MCF 10A (cell line): ENCODE measurements around the gene VAV3. TPM values are rescaled to one million over a fixed set of nuclear protein-coding genes. Genes with fewer than 3 reads are reported as not detected.
"Not testable (repeated sequence)": the region's sequence is repeated elsewhere in the genome, so short reads cannot be mapped to it uniquely, and the experiment has no call there.

Source experiments
- BruUV-seq: library from RNA; stranded (reverse); fragments of 400-500 nt; replicated peaks from 2 replicates; lab custom pipeline; 2021; lab: Mats Ljungman, UMichigan
- CTCF ChIA-PET: fragments of 300-600 bp; sonication (Branson Sonifier 250); formaldehyde crosslinking; extraction: SDS; loops from one replicate; lab custom pipeline; 2021; ENCODE audit warnings: antibody characterized with exemption, inconsistent platforms; lab: Yijun Ruan, JAX
- POLR2A ChIA-PET: fragments of 300-600, 350-650 bp; sonication (Branson Sonifier 250); formaldehyde crosslinking; extraction: SDS; loops from one replicate; lab custom pipeline; 2020; ENCODE audit warnings: antibody characterized with exemption, inconsistent platforms; lab: Yijun Ruan, JAX
- DNase-seq: peaks from one replicate; pipeline ENCODE4 v3.0.0-alpha.2; 2018; ENCODE audit not compliant: unreplicated experiment
- H3K27ac Mint-ChIP-seq: one replicate; pipeline ENCODE4 v1.8.0; 2022; ENCODE audit warnings: mild to moderate bottlenecking, low read depth, mixed read lengths; ENCODE audit not compliant: unreplicated experiment
- H3K27me3 Mint-ChIP-seq: one replicate; pipeline ENCODE4 v1.8.0; 2022; ENCODE audit warnings: mixed read lengths; ENCODE audit not compliant: insufficient read depth, unreplicated experiment
- H3K36me3 Mint-ChIP-seq: one replicate; pipeline ENCODE4 v1.8.0; 2022; ENCODE audit warnings: mild to moderate bottlenecking, moderate library complexity, mixed read lengths; ENCODE audit not compliant: insufficient read depth, unreplicated experiment
- H3K4me1 Mint-ChIP-seq: one replicate; pipeline ENCODE4 v1.8.0; 2022; ENCODE audit warnings: mixed read lengths; ENCODE audit not compliant: insufficient read depth, unreplicated experiment
- H3K4me3 Mint-ChIP-seq: one replicate; pipeline ENCODE4 v1.8.0; 2022; ENCODE audit warnings: mild to moderate bottlenecking, moderate library complexity, mixed read lengths; ENCODE audit not compliant: unreplicated experiment
- H3K9me3 Mint-ChIP-seq: one replicate; pipeline ENCODE4 v1.8.0; 2022; ENCODE audit warnings: mixed read lengths; ENCODE audit not compliant: unreplicated experiment
- CTCF ChIP-seq: fragments of 200-600 bp; IDR thresholded peaks from one replicate; pipeline ENCODE4 v1.8.0; 2022; ENCODE audit warnings: antibody characterized with exemption, mild to moderate bottlenecking; ENCODE audit not compliant: unreplicated experiment
- intact Hi-C: fragments of 100-400 bp; cut with micrococcal nuclease; formaldehyde crosslinking; loops from 2 replicates; pipeline ENCODE4 v1.14.1; 2022
- total RNA-seq: library from RNA; stranded (reverse); gene quantifications from 2 replicates; pipeline ENCODE4 v1.2.3, GENCODE V29; 2022

Gene VAV3
- total RNA-seq, 1 experiment from 2014 or later = 2.0 TPM

- BruUV-seq = no TSS peak
- TF ChIP-seq CTCF = no peak
- no peaks in the 10 kb centered on the region for H3K4me1 Mint-ChIP-seq
- POLR2A ChIA-PET = interaction anchor here (1.0 to 1.4 kb wide), 2 partner anchors 9 to 10 kb away, joined by 3 to 4 read pairs; no protein-coding TSS in a partner anchor
- H3K4me3 Mint-ChIP-seq = no peak overlapping the region
- intact Hi-C loops = no loop called here
- CTCF ChIA-PET = no interaction called here
- H3K27me3 Mint-ChIP-seq = no peaks in the 10 kb centered on the region
- H3K36me3 Mint-ChIP-seq = no peaks in the 10 kb centered on the region
- DNase-seq = no peak
- H3K9me3 Mint-ChIP-seq = no peaks in the 10 kb centered on the region
- peak overlapping the region; percentile 59 for H3K27ac Mint-ChIP-seq
Measured at GRCh38 chr1:107659961-107660360, 305.0 kb downstream of the VAV3 start.

- Mint-ChIP-seq H3K27me3 (no peaks in the 10 kb centered on the region), H3K9me3 (no peaks in the 10 kb centered on the region), H3K4me1 (peaks cover 5% of the 10 kb centered on the region), H3K27ac (no peak overlapping the region), H3K36me3 (no peaks in the 10 kb centered on the region), H3K4me3 (no peak overlapping the region)
- intact Hi-C loops = no loop called here
- ChIA-PET CTCF (interaction anchor here (1.2 kb wide), 1 partner anchor 16 kb away, joined by 3 read pairs; no protein-coding TSS in a partner anchor), POLR2A (interaction anchor here (1.1 kb wide), 1 partner anchor 183 kb away, joined by 3 read pairs; no protein-coding TSS in a partner anchor)
- BruUV-seq = no TSS peak
- no peak for DNase-seq
- TF ChIP-seq CTCF = no peak
Measured at GRCh38 chr1:107657356-107657755, 307.6 kb downstream of the VAV3 start.

GRCh38 chr1:107653765-107654164 is 311.2 kb downstream of the VAV3 start:
- H3K27me3 Mint-ChIP-seq = no peaks in the 10 kb centered on the region
- no peaks in the 10 kb centered on the region for H3K9me3 Mint-ChIP-seq
- DNase-seq = no peak
- CTCF ChIA-PET = no interaction called here
- no peak overlapping the region for H3K4me3 Mint-ChIP-seq
- BruUV-seq = no TSS peak
- H3K4me1 Mint-ChIP-seq = peaks cover 17% of the 10 kb centered on the region
- H3K27ac Mint-ChIP-seq = no peak overlapping the region
- POLR2A ChIA-PET = interaction anchor here (0.9 to 1.3 kb wide), 3 partner anchors 12 to 54 kb away, joined by 3 to 5 read pairs (median 3); no protein-coding TSS in a partner anchor
- no peak for TF ChIP-seq CTCF
- H3K36me3 Mint-ChIP-seq = no peaks in the 10 kb centered on the region
- intact Hi-C loops = no loop called here

- Mint-ChIP-seq H3K27ac (peak overlapping the region; percentile 20), H3K27me3 (no peaks in the 10 kb centered on the region), H3K4me3 (no peak overlapping the region), H3K9me3 (no peaks in the 10 kb centered on the region), H3K36me3 (no peaks in the 10 kb centered on the region), H3K4me1 (peaks cover 21% of the 10 kb centered on the region)
- ChIA-PET CTCF (no interaction called here), POLR2A (interaction anchor here (1.5 kb wide), 1 partner anchor 24 kb away, joined by 3 read pairs; no protein-coding TSS in a partner anchor)
- TF ChIP-seq CTCF = no peak
- intact Hi-C loops = no loop called here
- BruUV-seq = no TSS peak
- no peak for DNase-seq
Measured at GRCh38 chr1:107653005-107653404, 312.0 kb downstream of the VAV3 start.

GRCh38 chr1:107650825-107651224 is 314.2 kb downstream of the VAV3 start:
- H3K27me3 Mint-ChIP-seq, intact Hi-C loops, H3K9me3 Mint-ChIP-seq, H3K27ac Mint-ChIP-seq, H3K36me3 Mint-ChIP-seq, POLR2A ChIA-PET, H3K4me3 Mint-ChIP-seq, DNase-seq, BruUV-seq: not testable (repeated sequence)
- CTCF ChIA-PET = interaction anchor here (0.7 kb wide), 1 partner anchor 28 kb away, joined by 4 read pairs; no protein-coding TSS in a partner anchor
- H3K4me1 Mint-ChIP-seq = peaks cover 25% of the 10 kb centered on the region
